Nucleus accumbens (tissue), 56 donors: ENCODE results near the gene CHMP5.
A peak's percentile ranks its signal among the peaks of the same experiment; 100 is the strongest.

Experiments used
- DNase-seq, 56 donors: peaks; one replicate each; lab custom pipeline; 2025; lab: John Stamatoyannopoulos, UW

The CHMP5 gene

DNA sequence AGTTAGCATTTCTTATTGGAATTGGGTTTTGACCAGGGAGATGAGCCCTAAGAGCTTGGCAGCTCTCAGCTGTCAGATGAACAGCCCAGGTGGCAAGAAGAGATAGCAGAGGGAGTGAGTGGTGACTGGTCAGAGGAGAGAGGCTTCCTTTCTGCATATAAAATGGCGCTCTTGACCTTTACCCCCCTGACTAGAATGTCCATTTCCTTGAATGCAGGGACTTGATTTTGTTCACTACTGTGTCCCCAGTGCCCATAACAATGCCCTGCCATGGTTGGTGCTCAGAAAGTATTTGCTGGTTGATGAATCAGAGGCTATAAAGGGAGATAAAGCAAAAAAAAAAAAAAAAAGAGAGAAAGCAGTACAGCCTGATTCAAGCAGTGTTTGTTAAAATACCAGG is 7.2 kb downstream of the CHMP5 start:
- DNase-seq, result no peak

DNA sequence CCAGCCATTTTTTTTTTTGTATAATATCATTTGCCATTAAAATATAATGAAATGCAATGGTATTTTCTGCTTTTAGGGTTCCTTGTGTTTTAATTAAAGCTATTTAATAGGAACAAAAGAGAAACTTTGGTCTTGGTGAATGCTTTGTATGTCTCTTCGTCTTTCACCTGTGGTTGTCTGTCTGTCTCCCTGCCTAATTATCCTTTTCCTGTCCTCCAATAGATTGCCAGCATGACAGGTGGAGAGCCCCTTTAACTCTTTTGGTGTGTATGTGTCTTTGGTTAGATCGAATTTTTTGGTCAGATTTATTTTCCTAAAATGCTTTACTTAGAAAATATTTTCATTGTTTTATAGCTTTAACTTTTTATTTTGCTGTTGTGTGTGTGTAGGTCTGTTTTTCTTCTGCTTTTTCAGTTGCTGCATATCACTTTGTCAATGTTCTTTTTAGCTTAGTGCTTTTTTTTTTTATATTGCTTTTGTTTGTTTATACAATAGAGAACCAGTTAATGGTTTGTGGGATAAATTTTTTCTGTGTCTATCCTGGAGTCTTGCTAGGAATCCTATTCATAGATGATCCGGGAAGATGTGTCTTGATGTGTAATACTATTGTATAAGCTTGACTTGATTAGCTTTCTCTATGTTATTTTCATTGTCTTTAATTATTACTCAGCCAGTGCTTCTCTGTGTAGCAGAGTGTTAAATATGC is 8.6 kb downstream of the CHMP5 start:
- no peak for DNase-seq

DNA sequence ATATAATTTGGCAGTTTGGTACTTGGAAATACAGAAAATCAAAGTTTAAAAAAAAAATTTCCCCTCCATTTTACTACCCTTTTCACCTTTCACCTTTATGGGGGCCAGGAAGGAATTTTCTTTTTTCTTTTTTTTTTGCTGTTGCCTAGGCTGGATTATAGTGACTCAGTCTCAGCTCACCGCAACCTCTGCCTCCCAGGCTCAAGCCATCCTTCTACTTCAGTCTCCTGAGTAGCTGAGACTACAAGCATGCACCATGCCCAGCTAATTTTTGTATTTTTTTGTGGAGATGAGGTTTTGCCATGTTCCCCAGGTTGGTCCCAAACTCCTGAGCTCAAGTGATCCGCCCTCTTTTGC is 9.1 kb downstream of the CHMP5 start:
- DNase-seq, result no peak

DNA sequence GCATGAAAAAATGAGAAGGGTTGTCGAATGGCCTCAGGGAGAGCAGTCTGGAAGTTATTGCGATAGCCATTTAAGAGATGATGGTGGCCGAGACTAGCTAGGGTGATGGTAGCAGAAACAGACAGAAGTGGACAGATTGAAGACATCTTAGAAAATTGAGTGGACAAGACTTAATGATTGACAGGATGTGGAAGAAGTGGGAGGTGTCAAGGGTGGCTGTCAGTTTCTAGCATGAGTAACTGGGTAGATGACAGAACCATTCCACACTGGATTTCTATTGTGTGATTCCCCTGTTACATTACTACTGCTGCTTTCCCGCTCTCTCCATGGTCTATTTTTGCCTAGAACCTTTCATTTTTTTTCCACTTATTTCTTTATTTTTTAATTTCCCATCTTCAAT is 12.6 kb downstream of the CHMP5 start:
- DNase-seq, result no peak

DNA sequence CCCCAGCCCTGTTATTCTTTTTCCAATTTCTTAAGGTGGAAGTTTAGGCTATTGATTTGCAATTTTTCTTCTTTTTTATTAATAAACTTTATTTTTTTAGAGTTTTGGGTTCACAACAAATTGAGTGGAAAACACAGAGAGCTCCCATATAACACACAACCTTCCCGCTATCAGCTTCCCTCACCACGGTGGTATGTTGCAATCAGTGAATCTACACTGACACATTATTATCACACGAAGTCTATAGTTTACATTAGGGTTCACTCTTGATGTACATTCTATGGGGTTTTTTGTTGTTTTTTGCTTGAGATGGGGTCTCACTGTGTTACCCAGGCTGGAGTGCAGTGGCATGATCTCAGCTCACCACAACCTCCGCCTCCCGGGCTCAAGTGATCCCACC is 20.7 kb downstream of the CHMP5 start:
- DNase-seq, result no peak

DNA sequence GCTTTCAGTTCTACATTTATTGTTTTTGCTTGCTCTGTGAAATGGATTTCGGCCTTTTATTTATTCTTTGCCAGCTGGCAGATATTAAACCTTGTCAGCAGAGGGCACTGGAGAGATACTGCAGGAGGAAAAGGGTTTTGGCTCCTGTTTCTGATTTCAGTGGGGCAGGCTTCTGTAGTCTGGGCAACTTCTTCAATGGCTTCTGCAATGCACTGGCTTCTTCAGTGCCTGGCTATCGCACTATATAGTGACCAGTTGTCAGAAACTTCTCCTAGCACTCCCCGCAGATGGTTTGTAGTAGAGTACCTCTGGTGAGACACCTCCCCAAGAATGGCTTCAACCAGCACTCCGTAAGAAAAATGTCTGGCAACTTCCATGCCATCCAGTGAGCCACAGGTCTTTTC is 22.2 kb downstream of the CHMP5 start:
- peak in 28 of 56 donors; percentile 3 to 57 (median 18) for DNase-seq

- DNase-seq, result no peak
Measured at GRCh38 chr9:33288235-33288634, 23.4 kb downstream of the CHMP5 start.

- DNase-seq, result peak in 1 of 56 donors; percentile 4
Measured at GRCh38 chr9:33288828-33289483, 24.1 kb downstream of the CHMP5 start.

GRCh38 chr9:33289496-33289895 is 24.6 kb downstream of the CHMP5 start:
- peak in 20 of 56 donors; percentile 6 to 54 (median 32) for DNase-seq

DNA sequence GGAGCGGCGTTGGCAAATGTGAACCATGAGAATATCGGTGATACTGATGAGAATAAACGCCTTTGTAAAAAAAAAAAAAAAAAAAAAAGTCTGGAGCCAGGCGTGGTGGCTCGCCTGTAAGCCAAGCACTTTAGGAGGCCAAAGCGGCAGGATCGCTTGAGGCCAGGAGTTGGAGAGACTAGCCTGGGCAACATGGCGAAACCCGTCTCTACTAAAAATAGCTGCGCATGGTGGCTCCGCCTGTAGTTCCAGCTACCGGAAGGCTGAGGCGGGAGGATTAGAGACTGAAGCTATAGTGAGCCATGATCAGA is 25.0 kb downstream of the CHMP5 start:
- DNase-seq, result peak in 1 of 56 donors; percentile 77

DNA sequence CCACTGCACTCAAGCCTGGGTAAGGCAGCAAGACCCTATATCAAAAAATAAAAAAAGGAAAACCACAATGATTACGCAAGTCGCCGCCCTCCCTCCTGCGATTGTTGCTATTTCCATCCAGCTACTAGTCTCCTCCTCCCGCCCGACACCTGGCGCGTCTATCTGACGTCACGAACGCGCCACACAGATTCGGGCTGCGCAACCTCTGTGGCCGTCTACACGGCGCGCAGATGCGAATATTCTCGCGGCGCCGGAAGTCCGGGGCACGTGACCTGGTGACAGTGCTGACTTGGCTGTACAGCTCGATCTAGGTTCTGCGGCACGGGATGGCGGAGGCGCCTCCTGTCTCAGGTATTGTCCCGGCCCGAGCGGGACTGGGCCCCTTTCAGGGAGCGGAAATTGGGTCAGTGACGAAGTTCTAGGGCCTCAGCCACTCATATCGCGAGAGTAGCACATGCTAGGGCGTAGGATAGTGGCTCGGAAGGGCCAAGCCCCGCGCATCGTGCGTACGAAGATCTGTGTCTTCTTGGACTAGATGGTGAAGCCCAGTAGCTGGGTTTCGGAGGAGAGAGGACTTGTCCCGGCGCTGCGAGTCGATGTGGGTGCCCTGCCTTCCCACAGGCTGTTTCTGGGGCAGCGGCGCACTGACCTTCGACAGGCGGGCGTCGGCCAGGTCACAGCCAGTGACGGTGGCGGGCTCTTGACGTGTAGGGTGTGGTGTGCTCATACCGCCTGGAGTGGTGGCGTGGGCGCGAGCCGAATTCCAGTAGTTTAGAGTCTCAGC is 25.6 kb downstream of the CHMP5 start, which contains the start of gene NFX1:
Gene NFX1, plus strand, starts transcription at position 270 of the 784 bp plus-strand sequence. Its CDS starts 57 bp downstream, at position 327.
- DNase-seq, result peak; percentile 48 to 98 (median 94)

DNA sequence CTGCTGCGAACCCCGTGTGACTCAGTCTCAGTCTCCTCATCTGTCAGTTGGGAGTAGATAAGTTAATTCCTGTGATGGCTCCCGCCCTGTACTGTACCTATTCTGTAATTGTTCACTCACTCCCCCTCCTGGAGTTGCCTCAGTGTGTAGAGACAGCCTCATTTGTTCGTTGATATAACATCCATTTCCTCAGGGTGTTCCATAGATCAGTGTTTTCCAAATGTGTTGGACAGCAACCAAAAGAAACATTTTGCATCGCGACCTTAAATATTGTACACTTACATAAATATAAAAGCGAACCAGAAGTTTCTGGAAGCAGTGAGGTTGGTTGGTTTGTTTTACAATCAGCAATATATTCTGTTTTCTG is 26.2 kb downstream of the CHMP5 start:
- DNase-seq, result peak in 1 of 56 donors; percentile 76

- no peak for DNase-seq
Measured at GRCh38 chr9:33291901-33292300, 27.1 kb downstream of the CHMP5 start.

DNA sequence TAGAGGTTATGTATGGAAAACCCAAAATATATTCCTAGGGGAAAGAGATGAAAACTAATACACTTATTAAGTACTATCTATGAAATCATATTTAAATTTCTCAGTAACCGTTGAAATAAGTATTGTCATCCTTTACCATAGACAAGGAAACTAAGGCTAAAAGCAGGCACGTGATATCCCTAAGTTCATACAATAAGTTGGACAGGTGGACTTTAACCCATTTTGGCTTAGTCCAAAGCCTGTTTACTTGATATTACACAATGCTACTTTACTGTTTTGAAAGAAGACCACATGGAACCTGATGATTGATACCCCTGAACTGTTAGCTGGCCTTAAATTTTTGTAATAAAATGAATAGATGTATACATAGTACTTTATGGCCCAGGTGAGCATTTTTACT is 28.9 kb downstream of the CHMP5 start:
- no peak for DNase-seq

- DNase-seq, result no peak
Measured at GRCh38 chr9:33294670-33295432, 30.0 kb downstream of the CHMP5 start.

GRCh38 chr9:33295571-33295970 is 30.7 kb downstream of the CHMP5 start:
- no peak for DNase-seq

DNA sequence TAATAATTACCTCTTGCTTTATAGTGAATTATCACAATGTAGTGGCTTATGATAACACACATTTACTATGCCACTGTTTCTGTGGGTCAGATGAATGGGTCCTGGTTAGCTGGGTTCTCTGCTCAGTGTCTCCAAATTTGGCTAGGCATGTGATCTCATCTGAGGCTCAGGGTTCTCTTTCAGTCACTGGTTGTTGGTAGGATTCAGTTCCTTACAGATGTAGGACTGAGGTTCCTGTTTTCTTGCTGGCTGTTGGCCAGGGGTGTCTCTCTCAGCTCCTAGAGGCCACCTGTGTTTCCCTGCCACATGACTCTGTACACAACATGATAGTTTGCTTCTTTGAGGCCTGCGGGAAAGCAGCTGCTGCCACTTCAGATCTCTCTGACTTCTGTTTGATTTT is 32.6 kb downstream of the CHMP5 start:
- DNase-seq, result peak in 22 of 56 donors; percentile 3 to 50 (median 14)

DNA sequence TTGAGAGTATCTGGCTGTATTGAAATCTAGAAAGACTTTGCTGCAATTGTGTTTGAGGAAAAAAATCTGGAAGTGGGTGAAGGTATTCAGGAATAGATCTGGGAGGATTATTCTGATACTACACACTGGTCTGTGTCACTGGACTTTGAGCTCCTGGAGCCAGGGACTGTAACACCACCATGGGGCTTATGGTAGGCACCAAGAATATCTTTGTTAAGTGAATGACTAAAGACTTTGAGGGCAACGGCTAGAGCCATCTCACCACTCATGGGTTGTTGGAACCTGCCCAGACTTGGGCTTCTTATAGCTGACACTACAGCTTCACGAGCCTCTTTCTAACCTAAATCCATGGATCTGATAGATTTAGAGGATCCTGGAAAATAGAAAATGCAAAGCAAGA is 35.7 kb downstream of the CHMP5 start:
- DNase-seq, result no peak

DNA sequence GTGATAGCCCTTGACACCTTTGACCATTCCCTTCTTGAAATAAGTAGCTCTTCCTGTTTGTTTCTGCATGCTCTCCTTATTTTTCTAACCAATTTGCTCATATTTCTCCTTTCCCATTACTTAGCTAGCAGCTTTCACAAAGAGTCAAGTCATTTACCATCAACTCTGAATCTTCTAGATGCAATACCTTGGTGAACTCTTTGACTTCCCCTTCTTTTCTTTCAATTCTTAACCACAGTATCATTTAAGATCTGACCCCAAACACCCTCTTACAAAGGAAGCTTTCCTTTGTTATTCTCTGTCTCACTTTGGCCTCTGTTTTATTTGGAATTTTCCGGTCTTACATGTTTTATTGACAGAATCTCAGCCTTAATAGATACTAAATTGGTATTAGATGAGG is 39.5 kb downstream of the CHMP5 start:
- no peak for DNase-seq

GRCh38 chr9:33306037-33306436 is 41.2 kb downstream of the CHMP5 start:
- no peak for DNase-seq

DNA sequence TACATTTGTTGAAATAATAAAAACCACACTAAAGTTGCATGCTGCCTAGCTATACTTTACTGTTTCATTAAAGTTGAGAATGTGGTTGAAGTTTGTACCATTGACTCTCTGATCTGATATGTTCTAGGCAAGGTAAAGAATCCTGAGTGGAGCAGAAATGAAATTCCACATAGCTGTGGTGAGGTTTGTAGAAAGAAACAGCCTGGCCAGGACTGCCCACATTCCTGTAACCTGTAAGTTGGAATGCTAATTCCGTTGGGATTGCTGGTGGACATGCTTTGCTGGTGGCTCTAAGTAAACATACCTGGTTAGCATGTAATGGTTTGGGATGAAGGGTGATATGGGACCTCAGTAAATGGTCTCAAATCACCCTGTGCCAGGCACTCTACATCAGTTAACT is 42.2 kb downstream of the CHMP5 start:
- DNase-seq, result no peak
